DOHH2 (cell line): ENCODE measurements around the gene CSPG5.

Experiments used
- H3F3A ChIP-seq: fragments of 200-600 bp; sonication (generic), shearing (Covaris generic); 2 replicates; pipeline ENCODE4 v1.6.0; 2016; ENCODE audit warnings: antibody characterized with exemption, mild to moderate bottlenecking; ENCODE audit not compliant: control insufficient read depth, insufficient read depth
- H3K27ac ChIP-seq: fragments of 200-600 bp; sonication (generic); 2 replicates; pipeline ENCODE4 v1.5.1; 2014; ENCODE audit warnings: low read depth, mild to moderate bottlenecking, low read length, moderate library complexity
- H3K27me3 ChIP-seq: fragments of 200-600 bp; sonication (generic); 2 replicates; pipeline ENCODE4 v1.6.1; 2014; ENCODE audit warnings: mild to moderate bottlenecking, low read length, mixed read lengths; ENCODE audit not compliant: control insufficient read depth
- H3K36me3 ChIP-seq: fragments of 200-600 bp; sonication (generic); 2 replicates; pipeline ENCODE4 v1.6.1; 2014; ENCODE audit warnings: mild to moderate bottlenecking, low read length, moderate library complexity, mixed read lengths; ENCODE audit not compliant: control insufficient read depth
- H3K4me1 ChIP-seq: fragments of 200-600 bp; sonication (generic); 2 replicates; pipeline ENCODE4 v1.6.1; 2014; ENCODE audit warnings: mild to moderate bottlenecking, low read length, mixed read lengths; ENCODE audit not compliant: control insufficient read depth
- H3K4me2 ChIP-seq: fragments of 200-600 bp; sonication (generic); 2 replicates; pipeline ENCODE4 v1.6.0; 2014; ENCODE audit warnings: mild to moderate bottlenecking, low read length, moderate library complexity
- H3K4me3 ChIP-seq: fragments of 200-600 bp; sonication (generic); 2 replicates; pipeline ENCODE4 v1.5.1; 2014; ENCODE audit warnings: mild to moderate bottlenecking, low read length, mixed read lengths
- H3K79me2 ChIP-seq: fragments of 200-600 bp; sonication (generic); 2 replicates; pipeline ENCODE4 v1.6.1; 2014; ENCODE audit warnings: mild to moderate bottlenecking, low read length, mixed read lengths; ENCODE audit not compliant: control insufficient read depth
- H3K9me2 ChIP-seq: fragments of 200-600 bp; sonication (generic); replicated peaks from 2 replicates; pipeline ENCODE4 v1.6.1; 2014; ENCODE audit warnings: mild to moderate bottlenecking, low read length, mixed read lengths; ENCODE audit not compliant: control insufficient read depth
- H3K9me3 ChIP-seq: fragments of 200-600 bp; sonication (generic); 2 replicates; pipeline ENCODE4 v1.6.1; 2014; ENCODE audit warnings: antibody characterized with exemption, low read length, mixed read lengths; ENCODE audit not compliant: control insufficient read depth, insufficient read depth
- H4K20me1 ChIP-seq: fragments of 200-600 bp; sonication (generic); 2 replicates; pipeline ENCODE4 v1.6.0; 2014; ENCODE audit warnings: low read depth, mild to moderate bottlenecking, antibody characterized with exemption, low read length, moderate library complexity; ENCODE audit not compliant: control insufficient read depth, insufficient read depth
- CTCF ChIP-seq: fragments of 200-600 bp; sonication (generic); IDR thresholded peaks from one replicate; pipeline ENCODE4 v1.5.1; 2014; ENCODE audit warnings: antibody characterized with exemption, mild to moderate bottlenecking, low read depth, low read length; ENCODE audit not compliant: poor library complexity, severe bottlenecking
- EZH2phosphoT487 ChIP-seq: fragments of 200-600 bp; sonication (generic); IDR thresholded peaks from 2 replicates; pipeline ENCODE4 v1.6.1; 2017; ENCODE audit warnings: borderline replicate concordance, mild to moderate bottlenecking, antibody characterized with exemption, low read length, moderate library complexity, mixed read lengths

Gene CSPG5

GRCh38 chr3:47556351-47556750 lies 22.3 kb downstream of the CSPG5 start:
- Histone ChIP-seq H3K27me3 (peaks cover 11% of the 10 kb centered on the region; the same call in 1 of the 2 replicates), H3K9me3 (no peaks in the 10 kb centered on the region), H3K36me3 (no peaks in the 10 kb centered on the region), H3K27ac (no peak overlapping the region), H3K4me2 (no peak overlapping the region), H3F3A (no peaks in the 10 kb centered on the region), H3K9me2 (no peaks in the 10 kb centered on the region), H4K20me1 (no peaks in the 10 kb centered on the region), H3K4me3 (no peak overlapping the region), H3K4me1 (no peaks in the 10 kb centered on the region), H3K79me2 (no peaks in the 10 kb centered on the region)
- no peak for TF ChIP-seq EZH2phosphoT487
- no peak for TF ChIP-seq CTCF

- TF ChIP-seq EZH2phosphoT487 (no peak), CTCF (no peak)
Measured at GRCh38 chr3:47554335-47554734, 24.3 kb downstream of the CSPG5 start.

GRCh38 chr3:47553407-47553806 lies 25.3 kb downstream of the CSPG5 start:
- no peaks in the 10 kb centered on the region for H3F3A ChIP-seq
- no peaks in the 10 kb centered on the region for H3K36me3 ChIP-seq
- no peaks in the 10 kb centered on the region for H3K9me3 ChIP-seq
- H3K79me2 ChIP-seq = no peaks in the 10 kb centered on the region
- peaks cover 11% of the 10 kb centered on the region for H3K27me3 ChIP-seq
- H4K20me1 ChIP-seq = no peaks in the 10 kb centered on the region
- no peak overlapping the region for H3K4me2 ChIP-seq
- H3K4me3 ChIP-seq = no peak overlapping the region
- H3K9me2 ChIP-seq = no peaks in the 10 kb centered on the region
- H3K27ac ChIP-seq = no peak overlapping the region
- no peaks in the 10 kb centered on the region for H3K4me1 ChIP-seq
- TF ChIP-seq CTCF = no peak
- TF ChIP-seq EZH2phosphoT487 = no peak

More at GRCh38 chr3:47554335-47554734, 24.3 kb downstream of the CSPG5 start:
- H4K20me1 ChIP-seq = no peaks in the 10 kb centered on the region
- H3K27me3 ChIP-seq = peaks cover 11% of the 10 kb centered on the region
- H3K4me3 ChIP-seq = no peak overlapping the region
- H3K4me1 ChIP-seq = no peaks in the 10 kb centered on the region
- no peaks in the 10 kb centered on the region for H3K9me2 ChIP-seq
- no peak overlapping the region for H3K4me2 ChIP-seq
- H3F3A ChIP-seq = no peaks in the 10 kb centered on the region
- H3K36me3 ChIP-seq = no peaks in the 10 kb centered on the region
- no peaks in the 10 kb centered on the region for H3K9me3 ChIP-seq
- H3K79me2 ChIP-seq = no peaks in the 10 kb centered on the region
- H3K27ac ChIP-seq = no peak overlapping the region
